Tibial nerve (tissue), 4 donors: ENCODE measurements around the gene CDH4. TPM values are rescaled to one million over a fixed set of nuclear protein-coding genes. Genes with fewer than 3 reads are reported as not detected.

Experiments
- DNase-seq, 2 donors: peaks; one replicate each; pipeline ENCODE4 v3.0.0-alpha.2; 2019; ENCODE audit warnings: low spot score in 2 of 2
- H3K27ac ChIP-seq, 4 donors: fragments of 200-600 bp; sonication (generic) in 3 of 4; one replicate each; pipeline ENCODE4 v1.5.1; 2017 to 2019; ENCODE audit warnings: mild to moderate bottlenecking in 1 of 4
- H3K27me3 ChIP-seq, 2 donors: fragments of 200-600 bp; sonication (generic) in 1 of 2; one replicate each; pipeline versions ENCODE4 v1.5.1 to v1.6.0; 2017 to 2019
- H3K36me3 ChIP-seq, 3 donors: fragments of 200-600 bp; sonication (generic); one replicate each; pipeline ENCODE4 v1.5.1; 2018 to 2019
- H3K4me1 ChIP-seq, 4 donors: fragments of 200-600 bp; sonication (generic) in 3 of 4; one replicate each; pipeline ENCODE4 v1.5.1; 2017 to 2019
- H3K4me3 ChIP-seq, 4 donors: fragments of 200-600 bp; sonication (generic) in 3 of 4; one replicate each; pipeline ENCODE4 v1.5.1; 2017 to 2019; ENCODE audit warnings: mild to moderate bottlenecking in 1 of 4, moderate library complexity in 1 of 4
- H3K9me3 ChIP-seq, 4 donors: fragments of 200-600 bp; sonication (generic) in 3 of 4; one replicate each; pipeline ENCODE4 v1.5.1; 2017 to 2019
- CTCF ChIP-seq, 5 experiments: fragments of 200-600 bp in 3 of 5; fragments of 450-650 bp in 2 of 5; sonication (generic) in 3 of 5; IDR thresholded peaks; one replicate each; pipeline ENCODE4 v1.5.1; 2016 to 2019; ENCODE audit warnings: antibody characterized with exemption in 5 of 5, mild to moderate bottlenecking in 3 of 5, moderate library complexity in 2 of 5
- EP300 ChIP-seq, 2 donors: sonication (generic); formaldehyde crosslinking; IDR thresholded peaks; one replicate each; pipeline ENCODE4 v1.6.1; 2017; ENCODE audit warnings: antibody characterized with exemption in 2 of 2, mild to moderate bottlenecking in 1 of 2
- POLR2A ChIP-seq, 2 donors: fragments of 450-650 bp; IDR thresholded peaks; one replicate each; pipeline ENCODE4 v1.6.1; 2017; ENCODE audit warnings: antibody characterized with exemption in 2 of 2, mild to moderate bottlenecking in 2 of 2, moderate library complexity in 2 of 2
- WGBS, 2 donors: methylation state at CpG; one replicate each; pipeline ENCODE4 v1.1.5; 2018; 5-methylcytosine and 5-hydroxymethylcytosine counted together
- total RNA-seq, 4 donors: library from RNA; depleted of rRNA; stranded (reverse); fragments of >200 nt; gene quantifications; one replicate each; pipeline ENCODE4 v1.1.0, GENCODE V29; 2016

The CDH4 gene
- total RNA-seq, 4 donors from 2014 or later = 0.78 to 2.3 (median 1.0) TPM

GRCh38 chr20:61442075-61442670 lies 190.1 kb downstream of the CDH4 start:
- Histone ChIP-seq H3K4me3 (no peak overlapping the region), H3K27me3 (no peaks in the 10 kb centered on the region), H3K36me3 (no peaks in the 10 kb centered on the region), H3K27ac (no peak overlapping the region), H3K4me1 (peaks cover 0 to 9% (median 4%) of the 10 kb centered on the region in 4 donors), H3K9me3 (no peaks in the 10 kb centered on the region)
- no peak for DNase-seq
- 71 to 75% methylated on average over 13 of the region's 13 CpGs for WGBS, 2 donors
- TF ChIP-seq CTCF (IDR thresholded peaks at IDR 0.05) = no peak
- TF ChIP-seq POLR2A (IDR thresholded peaks at IDR 0.05) = no peak
- TF ChIP-seq EP300 (IDR thresholded peaks at IDR 0.05) = no peak

- no peak overlapping the region for H3K27ac ChIP-seq
- H3K9me3 ChIP-seq = no peaks in the 10 kb centered on the region
- no peak for TF ChIP-seq POLR2A (IDR thresholded peaks at IDR 0.05)
- TF ChIP-seq EP300 (IDR thresholded peaks at IDR 0.05) = no peak
- TF ChIP-seq CTCF (IDR thresholded peaks at IDR 0.05) = no peak
- H3K27me3 ChIP-seq = no peaks in the 10 kb centered on the region
- no peaks in the 10 kb centered on the region for H3K36me3 ChIP-seq
- DNase-seq = no peak
- no peak overlapping the region for H3K4me3 ChIP-seq
- WGBS, 2 donors = 49 to 59% methylated on average over 6 of the region's 6 CpGs
- peaks cover 0 to 4% (median 1%) of the 10 kb centered on the region in 4 donors for H3K4me1 ChIP-seq
Observed at GRCh38 chr20:61442718-61443117, 190.7 kb downstream of the CDH4 start.

- Histone ChIP-seq H3K36me3 (no peaks in the 10 kb centered on the region), H3K9me3 (no peaks in the 10 kb centered on the region), H3K4me3 (no peak overlapping the region), H3K27ac (no peak overlapping the region), H3K4me1 (no peaks in the 10 kb centered on the region), H3K27me3 (no peaks in the 10 kb centered on the region)
- no peak for DNase-seq
- TF ChIP-seq POLR2A (IDR thresholded peaks at IDR 0.05) = no peak
- no peak for TF ChIP-seq EP300 (IDR thresholded peaks at IDR 0.05)
- TF ChIP-seq CTCF (IDR thresholded peaks at IDR 0.05) = no peak
- 70 to 71% methylated on average over 12 of the region's 12 CpGs for WGBS, 2 donors
Observed at GRCh38 chr20:61443443-61444126, 191.5 kb downstream of the CDH4 start.

GRCh38 chr20:61444637-61445036 lies 192.6 kb downstream of the CDH4 start:
- Histone ChIP-seq H3K4me3 (no peak overlapping the region), H3K27ac (no peak overlapping the region), H3K9me3 (no peaks in the 10 kb centered on the region), H3K27me3 (no peaks in the 10 kb centered on the region), H3K4me1 (no peaks in the 10 kb centered on the region), H3K36me3 (no peaks in the 10 kb centered on the region)
- 69 to 80% methylated on average over 5 of the region's 5 CpGs for WGBS, 2 donors
- no peak for DNase-seq
- TF ChIP-seq CTCF (IDR thresholded peaks at IDR 0.05) (no peak), EP300 (IDR thresholded peaks at IDR 0.05) (no peak), POLR2A (IDR thresholded peaks at IDR 0.05) (no peak)

- Histone ChIP-seq H3K9me3 (no peaks in the 10 kb centered on the region), H3K27ac (no peak overlapping the region), H3K36me3 (no peaks in the 10 kb centered on the region), H3K4me1 (no peaks in the 10 kb centered on the region), H3K27me3 (no peaks in the 10 kb centered on the region), H3K4me3 (no peak overlapping the region)
- TF ChIP-seq EP300 (IDR thresholded peaks at IDR 0.05) = no peak
- no peak for TF ChIP-seq POLR2A (IDR thresholded peaks at IDR 0.05)
- no peak for TF ChIP-seq CTCF (IDR thresholded peaks at IDR 0.05)
- WGBS, 2 donors = 53 to 72% methylated on average over 5 to 6 of the region's 6 CpGs
- DNase-seq = no peak
Observed at GRCh38 chr20:61445138-61445537, 193.1 kb downstream of the CDH4 start.
